ENCODE results near the gene XPO5. TPM values are rescaled to one million over a fixed set of nuclear protein-coding genes. Genes with fewer than 3 reads are reported as not detected.

XPO5 gene
- total RNA-seq, 4 donors from 2014 or later: 12.9 to 123 (median 29.8) TPM

DNA sequence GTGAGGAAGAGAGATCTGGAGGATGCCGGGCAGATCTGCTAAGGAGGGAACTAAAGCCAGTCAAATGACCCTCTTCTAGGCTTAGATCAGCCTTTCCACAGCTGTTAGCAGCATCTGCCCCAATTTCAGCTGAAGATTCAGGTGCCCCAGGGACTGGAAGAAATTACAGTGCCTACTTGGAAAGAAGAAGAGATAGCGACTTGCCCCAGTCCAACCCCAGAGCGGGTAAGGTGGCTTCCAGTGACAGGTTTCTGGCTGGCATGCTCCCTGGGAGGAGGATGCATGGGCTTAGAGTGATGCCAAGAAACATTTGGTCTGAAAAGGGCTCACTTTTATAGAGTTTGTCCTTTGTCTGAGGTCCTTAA, 97.8 kb downstream of the XPO5 start:
- ATAC-seq: no peak
- Histone ChIP-seq H3K27me3 (no peaks in the 10 kb centered on the region), H3K36me3 (no peaks in the 10 kb centered on the region), H3K4me3 (peak overlapping the region; percentile 77), H3K4me1 (peaks cover 0 to 41% (median 11%) of the 10 kb centered on the region in 3 donors), H3K9me3 (no peaks in the 10 kb centered on the region), H3K27ac (peak overlapping the region; percentile 61 to 86 (median 83))
- TF ChIP-seq, protein P1, sequence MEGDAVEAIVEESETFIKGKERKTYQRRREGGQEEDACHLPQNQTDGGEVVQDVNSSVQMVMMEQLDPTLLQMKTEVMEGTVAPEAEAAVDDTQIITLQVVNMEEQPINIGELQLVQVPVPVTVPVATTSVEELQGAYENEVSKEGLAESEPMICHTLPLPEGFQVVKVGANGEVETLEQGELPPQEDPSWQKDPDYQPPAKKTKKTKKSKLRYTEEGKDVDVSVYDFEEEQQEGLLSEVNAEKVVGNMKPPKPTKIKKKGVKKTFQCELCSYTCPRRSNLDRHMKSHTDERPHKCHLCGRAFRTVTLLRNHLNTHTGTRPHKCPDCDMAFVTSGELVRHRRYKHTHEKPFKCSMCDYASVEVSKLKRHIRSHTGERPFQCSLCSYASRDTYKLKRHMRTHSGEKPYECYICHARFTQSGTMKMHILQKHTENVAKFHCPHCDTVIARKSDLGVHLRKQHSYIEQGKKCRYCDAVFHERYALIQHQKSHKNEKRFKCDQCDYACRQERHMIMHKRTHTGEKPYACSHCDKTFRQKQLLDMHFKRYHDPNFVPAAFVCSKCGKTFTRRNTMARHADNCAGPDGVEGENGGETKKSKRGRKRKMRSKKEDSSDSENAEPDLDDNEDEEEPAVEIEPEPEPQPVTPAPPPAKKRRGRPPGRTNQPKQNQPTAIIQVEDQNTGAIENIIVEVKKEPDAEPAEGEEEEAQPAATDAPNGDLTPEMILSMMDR (IDR thresholded peaks at IDR 0.05): no peak
- TF ChIP-seq EP300 (IDR thresholded peaks at IDR 0.05) (no peak), POLR2A (IDR thresholded peaks at IDR 0.05) (no peak), POLR2AphosphoS5 (IDR thresholded peaks at IDR 0.05) (no peak)
- WGBS, 2 donors (ENCODE audit: low coverage in 1 of 2): 19 to 23% methylated on average over 3 of the region's 3 CpGs

DNA sequence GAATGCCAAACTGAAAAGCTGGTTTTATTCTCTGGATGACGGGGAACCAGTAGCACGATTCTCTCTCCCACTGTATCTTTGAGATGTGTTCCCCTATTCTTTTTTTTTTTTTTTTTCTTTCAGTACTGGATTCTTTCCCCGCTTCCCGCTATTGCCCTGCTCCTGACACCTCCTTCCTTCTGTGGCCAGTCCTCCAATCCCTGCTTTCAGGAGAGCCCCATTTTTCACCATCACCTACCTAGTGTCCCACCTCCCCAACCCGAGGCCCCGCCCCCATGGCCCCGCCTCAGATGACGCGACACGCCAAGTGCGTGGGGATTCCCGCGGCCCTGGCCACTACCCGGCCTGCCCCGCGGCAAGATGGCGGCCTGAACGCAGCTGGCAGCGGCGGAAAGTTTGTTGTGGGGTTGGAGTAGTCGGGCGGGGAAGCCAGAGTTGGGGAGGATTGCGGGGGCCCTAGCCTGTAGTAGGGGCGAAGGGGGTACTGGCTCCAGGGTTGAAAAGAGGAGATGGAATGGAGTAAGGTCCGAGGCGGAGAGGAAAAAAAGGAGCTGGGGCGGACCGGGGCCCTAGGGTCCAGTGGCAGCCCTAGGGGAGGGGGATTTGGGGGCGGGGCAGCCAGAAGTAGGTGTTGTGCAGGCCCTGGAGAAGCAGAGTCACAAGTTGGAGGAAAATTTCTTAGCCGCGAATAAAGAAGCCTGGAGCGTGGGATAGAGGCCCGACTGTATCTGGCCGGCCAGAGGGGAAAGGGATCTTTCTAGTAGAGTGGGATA, 98.4 kb downstream of the XPO5 start, which contains the start of gene TJAP1:
TSS of gene TJAP1 (plus strand) at position 336 of the 773 bp plus-strand sequence. CDS start 21,432 bp downstream, outside the sequence.
- no peaks in the 10 kb centered on the region for H3K9me3 ChIP-seq
- H3K27me3 ChIP-seq: no peaks in the 10 kb centered on the region
- H3K27ac ChIP-seq: peak within 1 kb of the TSS; percentile 61 to 86 (median 83)
- TF ChIP-seq POLR2AphosphoS5 (IDR thresholded peaks at IDR 0.05): peak; percentile 90
- no peak for TF ChIP-seq EP300 (IDR thresholded peaks at IDR 0.05)
- peak; percentile 40 to 66 for TF ChIP-seq POLR2A (IDR thresholded peaks at IDR 0.05)
- peak within 1 kb of the TSS; percentile 77 for H3K4me3 ChIP-seq
- H3K4me1 ChIP-seq: peaks cover 0 to 41% (median 11%) of the 10 kb centered on the region in 3 donors
- H3K36me3 ChIP-seq: no peaks in the 10 kb centered on the region
- 0 to 1% methylated on average over 10 to 15 of the region's 34 CpGs for WGBS, 2 donors (ENCODE audit: low coverage in 1 of 2)
- ATAC-seq: peak; percentile 99

DNA sequence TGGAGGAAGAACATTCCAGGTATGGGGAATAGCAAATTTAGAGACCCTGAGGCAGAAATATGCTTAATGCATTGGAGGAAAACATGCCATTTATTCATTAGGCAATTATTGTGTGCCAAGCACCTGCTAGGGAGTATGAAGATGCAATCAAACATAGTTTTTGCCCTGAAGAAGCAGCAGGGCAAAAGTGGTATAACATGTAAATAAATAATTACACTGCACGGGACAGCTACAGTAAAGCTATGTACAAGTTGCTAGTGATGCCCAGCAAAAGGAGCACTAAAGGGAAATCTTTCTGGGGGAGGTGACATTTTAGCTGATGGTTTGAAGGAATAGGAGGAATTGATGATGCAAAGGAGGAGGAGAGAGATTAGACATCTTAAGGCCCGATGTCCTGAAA, 99.1 kb downstream of the XPO5 start:
- WGBS, 2 donors (ENCODE audit: low coverage in 1 of 2): 0 to 9% methylated on average over 1 to 2 of the region's 2 CpGs
- no peak for ATAC-seq
- TF ChIP-seq POLR2A (IDR thresholded peaks at IDR 0.05): no peak
- TF ChIP-seq POLR2AphosphoS5 (IDR thresholded peaks at IDR 0.05): no peak
- TF ChIP-seq, protein P1 (IDR thresholded peaks at IDR 0.05): no peak
- Histone ChIP-seq H3K4me3 (peak overlapping the region; percentile 77), H3K4me1 (peaks cover 0 to 41% (median 11%) of the 10 kb centered on the region in 3 donors), H3K27me3 (peaks cover 4% of the 10 kb centered on the region), H3K27ac (peak overlapping the region; percentile 10 to 86 (median 83)), H3K36me3 (no peaks in the 10 kb centered on the region), H3K9me3 (no peaks in the 10 kb centered on the region)

DNA sequence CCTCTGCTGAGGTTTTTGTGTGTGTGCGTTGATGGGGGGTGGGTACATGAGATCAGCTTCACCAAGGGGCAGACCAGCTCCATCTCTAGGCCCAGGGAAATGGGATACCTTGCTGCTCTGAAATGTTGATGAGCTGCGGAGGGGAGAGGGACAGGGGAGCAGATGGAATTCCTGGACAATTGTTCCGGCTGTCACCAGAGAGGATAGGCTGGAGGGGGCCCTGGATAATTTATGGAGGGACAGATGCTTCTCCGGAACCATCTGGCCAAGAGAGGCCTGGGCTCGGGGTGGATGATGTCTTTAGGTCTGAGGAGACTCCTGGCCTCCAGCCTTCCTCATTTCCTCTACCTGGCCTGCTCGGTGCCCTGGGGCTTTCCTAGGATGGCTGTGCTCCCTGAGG, 100.3 kb downstream of the XPO5 start:
- H3K4me3 ChIP-seq: no peak overlapping the region
- ATAC-seq: no peak
- no peaks in the 10 kb centered on the region for H3K9me3 ChIP-seq
- WGBS, 2 donors (ENCODE audit: low coverage in 1 of 2): 81 to 87% methylated on average over 2 to 3 of the region's 6 CpGs
- H3K36me3 ChIP-seq: no peaks in the 10 kb centered on the region
- H3K27me3 ChIP-seq: peaks cover 6% of the 10 kb centered on the region
- H3K4me1 ChIP-seq: peaks cover 0 to 34% (median 11%) of the 10 kb centered on the region in 3 donors
- no peak for TF ChIP-seq EP300 (IDR thresholded peaks at IDR 0.05)
- TF ChIP-seq POLR2AphosphoS5 (IDR thresholded peaks at IDR 0.05): no peak
- TF ChIP-seq, protein P1 (IDR thresholded peaks at IDR 0.05): no peak
- no peak for TF ChIP-seq POLR2A (IDR thresholded peaks at IDR 0.05)
- H3K27ac ChIP-seq: no peak overlapping the region

DNA sequence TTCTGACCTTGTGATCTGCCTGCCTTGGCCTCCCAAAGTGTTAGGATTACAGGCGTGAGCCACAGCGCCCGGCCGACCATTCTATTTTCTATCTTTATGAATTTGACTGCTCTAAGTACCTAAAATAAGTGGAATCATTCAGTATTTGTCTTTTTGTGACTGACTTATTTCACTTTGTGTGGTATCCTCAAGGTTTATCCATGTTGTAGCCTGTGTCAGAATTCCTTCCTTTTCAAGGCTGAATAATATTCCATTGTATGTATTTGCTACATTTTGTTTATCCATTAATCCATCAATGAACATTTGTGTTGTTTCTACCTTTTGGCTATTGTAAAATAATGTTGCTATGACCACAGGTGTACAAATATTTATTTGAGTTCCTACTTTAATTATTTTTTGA, 103.3 kb downstream of the XPO5 start:
- Histone ChIP-seq H3K4me3 (no peak overlapping the region), H3K36me3 (no peaks in the 10 kb centered on the region), H3K4me1 (peaks cover 0 to 6% (median 0%) of the 10 kb centered on the region in 3 donors), H3K27ac (no peak overlapping the region), H3K27me3 (peaks cover 27% of the 10 kb centered on the region), H3K9me3 (no peaks in the 10 kb centered on the region)
- WGBS, 2 donors (ENCODE audit: low coverage in 1 of 2): 89% methylated on average over 3 to 4 of the region's 4 CpGs
- no peak for TF ChIP-seq EP300 (IDR thresholded peaks at IDR 0.05)
- TF ChIP-seq, protein P1 (IDR thresholded peaks at IDR 0.05): no peak
- no peak for ATAC-seq

Small RNA genes within 50 kb of the gene (small RNA-seq; reads per million reads assigned to genes)
- gene RF00426 (0 reads per million in 4 donors), gene RNU6-1113P (0 to 0.09 (median 0) reads per million in 4 donors)

Other genes with a start within 250 kb of the XPO5 start
- 10 to 100 TPM; 11.7 to 22.1 (median 18.4) TPM for gene ZNF318, start 206.4 kb downstream of the XPO5 start, total RNA-seq
- 10 to 100 TPM in 3 of 4 donors, 1 to 10 TPM in 1; 7.1 to 19.4 (median 10.2) TPM for gene ABCC10, start 148.5 kb downstream of the XPO5 start, total RNA-seq
- under 1 TPM in 1 of 4 donors, not detected in 3; 0.54 TPM for gene DLK2, start 120.5 kb downstream of the XPO5 start, total RNA-seq
- 10 to 100 TPM; 20.1 to 36.0 (median 27.8) TPM for gene TJAP1, start 98.5 kb downstream of the XPO5 start, total RNA-seq
- under 1 TPM in 2 of 4 donors, not detected in 2; 0.16 to 0.31 TPM for gene LRRC73, start 65.7 kb downstream of the XPO5 start, total RNA-seq
- gene YIPF3, start 59.1 kb downstream of the XPO5 start, total RNA-seq: 100 to 1,000 TPM in 1 of 4 donors, 10 to 100 TPM in 3; 66.4 to 110 (median 82.8) TPM
- 10 to 100 TPM; 16.9 to 30.4 (median 24.7) TPM for gene POLR1C, start 58.9 kb downstream of the XPO5 start, total RNA-seq
- 10 to 100 TPM in 1 of 4 donors, 1 to 10 TPM in 3; 4.8 to 10.6 (median 7.9) TPM for gene POLH, start 147 bp upstream of the XPO5 start, total RNA-seq
- gene GTPBP2, start 53.2 kb upstream of the XPO5 start, total RNA-seq: 10 to 100 TPM; 28.8 to 44.5 (median 31.4) TPM
- 10 to 100 TPM; 15.6 to 36.6 (median 23.0) TPM for gene MAD2L1BP, start 59.8 kb upstream of the XPO5 start, total RNA-seq
- under 1 TPM in 1 of 4 donors, not detected in 3; 0.16 TPM for gene RSPH9, start 69.0 kb upstream of the XPO5 start, total RNA-seq
- 10 to 100 TPM; 36.3 to 47.3 (median 38.6) TPM for gene MRPS18A, start 111.8 kb upstream of the XPO5 start, total RNA-seq
- 10 to 100 TPM; 32.2 to 66.2 (median 40.1) TPM for gene VEGFA, start 194.2 kb upstream of the XPO5 start, total RNA-seq